Activated effector memory CD4-positive, alpha-beta T cell treated with Interleukin-2 at 50 U/mL for 16 hours (primary cell): ENCODE data around the gene FAM24A.
A peak's percentile ranks its signal among the peaks of the same experiment; 100 is the strongest.

Experiments used
- DNase-seq: peaks from one replicate; pipeline ENCODE4 v3.0.0-alpha.2; 2020

The FAM24A gene

DNA sequence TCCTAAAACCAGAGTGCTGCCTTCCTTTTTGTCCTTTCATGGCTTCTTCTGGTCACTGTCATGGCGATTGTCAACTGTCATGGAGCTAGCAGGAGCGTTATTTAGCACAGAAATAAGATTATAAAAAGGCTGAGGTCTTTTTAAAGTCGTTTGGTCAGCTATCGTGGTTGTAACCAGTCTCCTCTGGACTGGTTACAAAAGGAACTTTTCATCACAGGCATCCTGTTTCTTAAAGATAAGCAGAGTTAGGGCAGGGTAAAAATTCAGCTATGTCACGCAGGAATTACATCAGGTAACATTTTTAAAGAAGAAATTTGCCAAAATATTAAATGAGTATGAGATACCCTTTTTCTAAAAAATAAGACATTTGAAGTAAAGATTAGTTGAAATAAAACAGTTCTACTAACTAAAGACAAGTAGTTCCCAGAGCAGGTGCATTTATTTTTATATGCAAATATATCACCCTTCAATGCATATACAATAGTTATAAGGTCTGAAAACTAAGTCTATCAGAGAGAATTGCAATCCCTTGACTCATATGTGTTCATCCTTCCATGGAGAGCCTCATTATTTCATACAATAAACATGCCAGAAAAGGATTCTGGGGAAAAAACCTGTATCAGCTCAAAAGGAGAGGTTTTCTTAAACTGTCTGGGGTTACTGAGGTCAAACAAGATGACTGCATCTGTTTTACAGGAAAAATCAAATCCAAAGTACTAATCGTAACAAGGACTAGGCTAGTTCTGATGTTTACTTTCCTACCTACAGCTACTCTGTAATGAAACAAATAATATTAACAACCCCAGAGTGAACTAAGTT is 20.9 kb downstream of the FAM24A start:
- DNase-seq = no peak

DNA sequence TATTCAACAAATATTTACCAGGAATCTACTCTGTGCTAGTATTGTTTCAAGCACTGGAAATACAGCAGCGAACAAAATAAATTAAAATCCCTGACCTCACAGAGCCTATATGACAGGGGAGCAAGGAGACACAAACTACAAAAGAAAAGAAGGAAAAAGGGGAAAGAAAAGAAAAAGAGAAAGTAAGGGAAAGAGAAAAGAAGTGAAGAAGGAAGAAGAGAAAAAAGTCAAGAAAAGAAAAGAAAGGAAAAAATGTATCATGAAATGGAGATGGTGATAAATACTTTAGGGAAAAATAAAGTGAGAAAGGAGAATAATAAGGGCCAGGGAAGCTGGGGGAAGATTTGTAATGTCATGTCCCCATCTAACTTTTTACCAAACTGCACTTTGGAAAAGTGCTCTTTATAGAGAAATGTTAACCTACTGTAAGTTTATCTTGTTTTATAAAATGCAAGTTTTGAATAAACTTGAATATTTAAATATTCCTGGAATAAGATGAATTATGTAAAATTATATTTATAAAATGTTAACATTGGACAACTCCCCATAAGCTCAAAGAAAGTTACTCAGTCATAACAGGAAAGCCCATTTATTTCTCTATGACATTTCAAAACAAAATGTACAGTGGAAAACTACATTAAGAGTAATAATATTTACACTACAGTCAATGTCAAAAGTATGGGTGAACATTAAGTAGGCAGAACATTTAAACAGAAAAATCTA is 28.9 kb downstream of the FAM24A start:
- DNase-seq = no peak

DNA sequence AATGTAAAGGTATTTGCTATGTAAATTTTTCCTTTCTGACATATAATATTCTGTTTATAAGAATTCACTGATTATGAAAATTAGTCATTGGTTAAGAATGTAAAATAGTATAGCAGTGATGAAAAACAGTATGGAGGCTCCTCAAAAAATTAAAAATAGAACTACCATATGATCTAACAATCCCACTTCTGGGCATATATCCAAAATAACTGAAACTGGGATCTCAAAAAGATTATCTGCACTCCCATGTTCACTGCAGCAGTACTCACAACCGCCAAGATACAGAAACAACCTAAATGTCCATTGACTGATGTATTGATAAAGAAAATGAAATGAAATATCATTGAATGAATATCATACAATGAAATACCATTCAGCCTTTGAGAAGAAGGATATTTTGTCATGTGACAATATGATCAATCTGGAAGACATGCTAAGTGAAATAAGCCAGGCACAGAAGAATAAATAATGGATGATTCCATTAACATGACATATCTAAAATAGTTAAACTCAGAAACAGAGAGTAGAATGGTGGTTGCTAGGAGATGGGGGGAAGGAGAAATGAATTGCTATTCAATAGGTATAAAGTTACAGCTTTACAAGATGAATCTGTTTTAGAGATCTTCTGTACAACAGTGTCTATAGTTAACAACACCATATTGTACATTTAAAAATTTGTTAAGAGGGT is 29.6 kb downstream of the FAM24A start:
- DNase-seq = no peak

DNA sequence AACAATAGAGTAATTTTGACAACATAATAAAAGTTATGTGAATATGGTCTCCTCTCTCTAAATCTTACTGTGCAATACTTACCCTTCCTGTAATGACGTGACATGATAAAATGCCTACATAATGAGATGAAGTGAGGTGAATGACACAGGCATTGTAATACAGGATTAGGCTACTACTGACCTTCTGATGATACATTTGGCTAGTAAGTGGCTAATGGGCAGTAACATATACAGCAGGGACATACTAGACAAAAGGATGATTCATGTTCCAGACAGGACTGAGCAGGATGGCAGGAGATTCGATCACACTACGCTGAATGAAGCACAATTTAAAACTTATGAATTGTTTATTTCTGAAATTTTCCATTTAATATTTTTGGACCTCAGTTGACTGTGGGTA is 38.9 kb downstream of the FAM24A start:
- DNase-seq = no peak

DNA sequence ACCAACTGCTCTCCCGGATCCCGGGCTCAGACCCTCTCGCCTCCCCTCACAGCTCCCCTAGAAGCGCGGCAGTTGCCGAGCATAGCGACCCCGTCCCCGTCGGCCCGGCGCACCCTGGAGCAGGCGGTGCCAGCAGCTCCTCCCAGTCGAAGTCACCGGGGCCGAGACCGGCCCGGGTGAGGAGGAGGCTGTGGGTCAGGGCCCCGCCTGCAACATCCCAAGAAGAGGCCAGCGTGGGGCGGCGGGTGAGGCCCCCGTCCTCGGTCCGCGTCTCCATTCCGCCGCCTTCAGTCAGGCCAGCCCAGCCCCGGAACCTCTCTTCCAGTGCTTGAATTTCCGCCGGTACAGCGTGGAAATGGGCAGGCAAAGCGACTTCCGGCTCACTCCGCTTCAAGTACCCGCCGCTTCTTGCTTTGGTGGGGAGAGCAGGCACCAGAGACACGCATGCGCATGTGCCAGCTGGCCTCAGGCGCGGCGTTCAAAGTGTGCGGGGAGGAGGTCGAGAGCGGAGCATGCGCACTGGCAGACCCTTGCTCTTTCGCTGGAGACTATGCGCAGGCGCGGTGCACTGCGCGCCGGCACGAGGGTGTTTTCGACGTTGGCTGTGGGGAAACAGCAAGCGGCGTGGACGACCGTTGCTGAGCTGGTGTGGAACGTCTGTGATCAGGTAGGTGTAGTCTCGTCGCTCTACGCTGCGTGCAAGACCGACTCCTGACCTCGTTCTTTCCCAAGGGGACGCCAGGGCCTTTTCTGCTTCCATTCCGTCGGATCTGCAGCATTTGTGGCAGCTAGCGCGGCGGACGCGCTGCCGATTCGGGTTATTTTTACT is 43.7 kb downstream of the FAM24A start, which contains the start of gene C10orf88:
TSS of gene C10orf88 (minus strand) at position 326 of the 829 bp plus-strand sequence. CDS start at position 277, 49 bp downstream.
- peak; percentile 97 for DNase-seq

DNA sequence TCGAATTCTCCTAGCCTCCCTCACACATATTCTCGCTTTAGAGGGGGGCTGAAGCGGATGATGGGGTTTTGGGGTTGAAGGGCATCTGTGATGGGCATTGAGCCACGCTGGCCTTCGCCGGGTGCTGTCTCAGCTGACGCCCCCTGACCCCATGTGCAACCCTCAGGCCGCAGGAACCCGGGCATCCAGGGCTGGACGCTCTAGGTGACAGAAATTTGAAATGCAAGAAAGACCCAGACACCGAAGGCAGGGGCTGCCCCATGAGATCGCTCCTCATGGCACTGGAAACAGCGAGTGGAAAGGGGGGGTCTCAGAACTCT is 44.3 kb downstream of the FAM24A start:
- no peak for DNase-seq

DNA sequence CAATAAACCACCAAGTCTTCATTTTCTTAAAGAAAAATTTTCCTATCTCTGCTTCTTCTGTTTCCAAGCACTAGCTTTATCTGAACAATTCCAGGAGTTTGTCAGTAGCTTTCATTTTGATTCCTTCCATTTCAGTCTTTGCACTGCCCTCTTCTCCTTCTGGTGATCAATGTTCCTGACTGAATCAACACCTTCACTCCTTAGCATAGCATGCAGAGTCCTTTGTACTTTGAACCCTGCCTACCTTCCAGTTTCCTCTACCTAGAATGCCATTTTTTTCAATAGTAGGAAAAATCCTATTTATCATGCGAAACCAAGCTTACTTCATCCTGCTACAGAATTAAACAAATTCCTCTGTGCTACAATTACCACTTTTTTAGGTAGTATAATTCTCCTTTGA is 45.5 kb downstream of the FAM24A start:
- DNase-seq = no peak

DNA sequence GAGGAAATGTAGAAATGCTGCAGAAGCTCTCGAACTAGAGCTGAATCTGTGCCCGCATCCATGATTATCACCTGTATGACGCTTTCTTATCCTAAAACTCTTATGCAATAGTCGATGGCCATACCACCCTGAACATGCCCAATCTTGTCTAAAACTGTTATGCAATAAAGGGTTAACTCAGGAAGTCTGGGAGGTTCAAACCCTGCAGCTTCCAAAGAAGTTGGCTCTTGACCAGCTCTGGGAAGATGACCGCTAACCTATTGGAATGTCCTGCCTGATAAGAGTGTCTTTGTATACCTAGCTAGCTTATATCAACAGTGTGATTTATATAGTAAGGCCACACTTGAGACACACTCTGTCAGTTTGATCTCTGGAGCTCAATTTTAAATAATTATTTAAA is 47.1 kb downstream of the FAM24A start:
- no peak for DNase-seq

DNA sequence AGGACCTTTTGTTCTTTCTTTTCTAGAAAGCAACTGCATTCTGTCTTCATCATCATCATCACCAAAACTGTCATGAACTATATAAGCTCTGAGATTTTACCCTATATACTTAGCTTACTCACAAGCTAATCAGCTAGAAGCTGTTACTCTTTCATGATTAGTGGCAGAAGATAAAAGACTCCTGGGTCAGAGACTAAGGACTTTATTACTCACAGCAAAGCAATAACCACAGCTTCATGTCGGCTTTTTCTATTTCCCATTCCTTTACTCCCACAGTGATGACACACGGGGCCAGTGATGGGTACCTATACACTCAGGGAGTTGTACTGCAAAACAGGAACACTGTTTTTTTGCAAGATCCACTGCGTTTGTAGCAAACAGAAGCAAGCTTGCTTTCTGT is 52.0 kb downstream of the FAM24A start:
- DNase-seq = no peak
